Osteoblast (primary cell): ENCODE measurements around the gene CEP152. TPM values are rescaled to one million over a fixed set of nuclear protein-coding genes. Genes with fewer than 3 reads are reported as not detected.
A peak's percentile ranks its signal among the peaks of the same experiment; 100 is the strongest.

ENCODE experiments used
- DNase-seq: peaks from one replicate; pipeline ENCODE4 v3.0.0; 2011; ENCODE audit warnings: low spot score, mixed read lengths; ENCODE audit not compliant: insufficient read length; ENCODE audit errors: missing footprints
- H2AFZ ChIP-seq: 2 replicates; pipeline ENCODE4 v1.6.0; 2011; ENCODE audit warnings: mild to moderate bottlenecking, low read length
- H3K27ac ChIP-seq: 2 replicates; pipeline ENCODE4 v1.5.1; 2011; ENCODE audit warnings: mild to moderate bottlenecking, low read depth, low read length, moderate library complexity
- H3K27me3 ChIP-seq: 2 replicates; pipeline ENCODE4 v1.6.0; 2012; ENCODE audit warnings: mild to moderate bottlenecking, control low read depth, inconsistent platforms, low read length, moderate library complexity; ENCODE audit not compliant: insufficient read depth
- H3K36me3 ChIP-seq: 2 replicates; pipeline ENCODE4 v1.5.1; 2011; ENCODE audit warnings: mild to moderate bottlenecking, low read length, control low read depth, moderate library complexity; ENCODE audit not compliant: insufficient read depth
- H3K4me1 ChIP-seq: 2 replicates; pipeline ENCODE4 v1.5.1; 2011; ENCODE audit warnings: mild to moderate bottlenecking, low read length, control low read depth, moderate library complexity; ENCODE audit not compliant: insufficient read depth
- H3K4me2 ChIP-seq: 2 replicates; pipeline ENCODE4 v1.6.0; 2011; ENCODE audit warnings: mild to moderate bottlenecking, low read length; ENCODE audit not compliant: insufficient read depth
- H3K4me3 ChIP-seq: fragments of 200-600 bp; sonication (generic); 3 replicates; pipeline ENCODE4 v1.5.1; 2012; ENCODE audit warnings: mild to moderate bottlenecking, low read length, inconsistent platforms; ENCODE audit not compliant: insufficient read depth
- H3K79me2 ChIP-seq: 2 replicates; pipeline ENCODE4 v1.6.0; 2012; ENCODE audit warnings: mild to moderate bottlenecking, low read length, control low read depth, inconsistent platforms; ENCODE audit not compliant: insufficient read depth
- H3K9me3 ChIP-seq: 2 replicates; pipeline ENCODE4 v1.5.1; 2011; ENCODE audit warnings: low read depth, low read length, control low read depth
- H4K20me1 ChIP-seq: 2 replicates; pipeline ENCODE4 v1.6.0; 2012; ENCODE audit warnings: mild to moderate bottlenecking, low read length, control low read depth; ENCODE audit not compliant: insufficient read depth
- total RNA-seq: library from RNA; depleted of rRNA; stranded (reverse); fragments of >200 nt; gene quantifications from 2 replicates; pipeline ENCODE4 v1.2.3, GENCODE V29; 2012
- TF ChIP-seq, protein P1 (sequence below): IDR thresholded peaks from 2 replicates; pipeline ENCODE4 v1.5.1; 2011; ENCODE audit warnings: mild to moderate bottlenecking, low read depth, low read length, moderate library complexity; ENCODE audit errors: extremely low read depth

CEP152 gene
- total RNA-seq, 1 donor = 4.3 TPM

DNA sequence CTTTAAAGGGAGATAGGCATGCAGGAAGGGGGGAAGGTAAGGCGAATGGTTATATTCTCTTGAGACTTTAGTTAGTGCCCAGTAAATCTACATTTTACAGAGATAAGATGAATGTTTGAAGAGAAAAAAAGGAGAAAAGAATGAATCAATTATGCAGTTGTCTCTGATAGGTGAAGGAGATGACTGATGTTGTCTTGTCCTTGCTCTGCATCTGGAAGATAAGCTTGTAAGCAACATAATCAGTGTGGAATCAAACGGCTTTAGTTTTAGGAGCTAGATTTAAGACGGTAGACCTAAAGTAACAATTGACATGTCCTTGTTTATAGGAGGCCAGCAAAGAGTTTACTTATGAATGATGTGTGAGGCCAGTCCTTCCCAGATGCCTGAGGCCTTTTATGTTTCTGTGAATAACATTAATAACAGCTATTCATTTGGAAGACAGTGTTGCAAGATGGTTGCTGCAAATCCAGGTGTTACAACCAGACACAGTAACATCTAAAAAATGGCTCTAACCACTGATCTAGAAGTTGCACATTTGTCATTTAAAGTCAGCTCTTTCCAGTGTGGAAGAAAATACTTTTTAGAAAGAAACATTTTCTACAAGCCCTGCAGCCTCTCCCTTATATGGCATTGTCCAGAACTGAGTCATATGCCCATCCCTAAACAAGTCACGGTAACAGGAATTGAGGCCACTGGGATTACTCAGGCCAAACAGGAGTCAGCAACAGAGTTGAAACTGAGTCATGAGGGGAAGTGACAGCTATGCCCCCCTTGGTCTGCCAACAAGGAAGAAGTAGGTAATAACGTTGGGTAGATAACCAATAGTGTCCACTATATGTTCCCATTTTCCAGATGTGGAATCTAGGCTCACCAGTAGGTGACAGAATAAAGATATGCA lies 87.9 kb downstream of the CEP152 start:
- Histone ChIP-seq H2AFZ (peak overlapping the region; percentile 11), H3K4me1 (peaks cover 32% of the 10 kb centered on the region), H3K79me2 (no peaks in the 10 kb centered on the region), H3K4me2 (peak overlapping the region; percentile 12), H3K36me3 (no peaks in the 10 kb centered on the region), H4K20me1 (no peaks in the 10 kb centered on the region), H3K9me3 (no peaks in the 10 kb centered on the region), H3K27ac (peak overlapping the region; percentile 60), H3K4me3 (no peak overlapping the region), H3K27me3 (no peaks in the 10 kb centered on the region)
- TF ChIP-seq, protein P1, sequence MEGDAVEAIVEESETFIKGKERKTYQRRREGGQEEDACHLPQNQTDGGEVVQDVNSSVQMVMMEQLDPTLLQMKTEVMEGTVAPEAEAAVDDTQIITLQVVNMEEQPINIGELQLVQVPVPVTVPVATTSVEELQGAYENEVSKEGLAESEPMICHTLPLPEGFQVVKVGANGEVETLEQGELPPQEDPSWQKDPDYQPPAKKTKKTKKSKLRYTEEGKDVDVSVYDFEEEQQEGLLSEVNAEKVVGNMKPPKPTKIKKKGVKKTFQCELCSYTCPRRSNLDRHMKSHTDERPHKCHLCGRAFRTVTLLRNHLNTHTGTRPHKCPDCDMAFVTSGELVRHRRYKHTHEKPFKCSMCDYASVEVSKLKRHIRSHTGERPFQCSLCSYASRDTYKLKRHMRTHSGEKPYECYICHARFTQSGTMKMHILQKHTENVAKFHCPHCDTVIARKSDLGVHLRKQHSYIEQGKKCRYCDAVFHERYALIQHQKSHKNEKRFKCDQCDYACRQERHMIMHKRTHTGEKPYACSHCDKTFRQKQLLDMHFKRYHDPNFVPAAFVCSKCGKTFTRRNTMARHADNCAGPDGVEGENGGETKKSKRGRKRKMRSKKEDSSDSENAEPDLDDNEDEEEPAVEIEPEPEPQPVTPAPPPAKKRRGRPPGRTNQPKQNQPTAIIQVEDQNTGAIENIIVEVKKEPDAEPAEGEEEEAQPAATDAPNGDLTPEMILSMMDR = no peak
- DNase-seq = peak; percentile 62

DNA sequence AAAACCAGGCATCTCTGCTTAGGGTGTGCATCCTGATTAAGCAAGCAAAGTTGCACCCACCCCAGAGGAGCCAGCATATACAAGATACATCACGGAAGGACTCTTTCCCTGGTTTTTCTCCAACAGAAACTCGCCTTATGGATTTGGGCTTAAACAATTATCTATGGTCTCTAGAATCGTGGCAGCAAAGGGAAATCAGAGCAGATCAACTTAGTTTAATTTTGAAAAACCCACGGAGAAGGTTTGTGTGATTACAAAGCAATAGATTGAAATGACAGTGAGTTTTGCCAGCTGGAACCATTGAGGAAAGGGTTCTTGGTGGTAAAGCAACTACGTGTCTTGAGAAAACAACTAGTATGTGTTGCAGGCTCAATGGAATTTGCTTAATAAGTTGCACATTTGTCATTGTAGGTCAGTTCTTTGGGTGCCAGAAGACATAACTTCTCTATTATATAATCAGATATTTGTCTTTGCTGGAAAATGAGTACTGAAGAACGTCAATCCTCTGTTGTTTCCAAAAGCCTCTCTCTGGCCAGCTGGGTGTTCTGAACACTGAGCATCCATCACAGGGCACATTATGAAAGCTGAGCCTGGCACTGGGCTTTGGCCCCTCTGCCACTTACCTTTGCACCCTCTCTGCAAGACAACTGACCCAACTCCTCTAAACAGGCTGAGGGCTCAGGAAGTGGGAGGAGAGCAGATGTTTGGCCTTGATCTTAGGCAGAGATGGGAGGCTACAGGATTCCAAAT lies 89.6 kb downstream of the CEP152 start:
- Histone ChIP-seq H3K4me3 (no peak overlapping the region), H3K79me2 (no peaks in the 10 kb centered on the region), H2AFZ (peak overlapping the region; percentile 68), H3K9me3 (no peaks in the 10 kb centered on the region), H3K4me1 (peaks cover 32% of the 10 kb centered on the region), H3K4me2 (peak overlapping the region; percentile 9), H3K27ac (no peak overlapping the region), H3K27me3 (no peaks in the 10 kb centered on the region), H3K36me3 (no peaks in the 10 kb centered on the region), H4K20me1 (no peaks in the 10 kb centered on the region)
- DNase-seq = peak; percentile 57
- TF ChIP-seq, protein P1 = no peak

DNA sequence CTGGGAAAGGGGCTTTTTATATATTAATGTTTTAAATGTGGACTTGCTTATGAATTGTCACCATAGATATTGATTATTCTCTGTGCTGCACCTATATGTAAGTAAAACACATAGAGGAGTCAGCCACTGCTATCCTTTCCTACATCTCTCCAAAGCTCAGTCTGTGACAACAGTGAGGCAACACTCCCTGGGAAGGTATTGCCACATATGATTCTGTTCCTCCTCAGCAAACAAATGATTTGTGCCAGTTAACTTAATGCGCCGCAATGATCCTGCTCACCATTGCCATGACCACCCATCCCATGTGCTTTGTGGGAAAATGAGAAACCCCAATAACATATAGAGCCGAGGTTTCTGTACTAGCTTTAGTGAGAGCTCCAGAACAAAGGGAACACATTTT lies 90.2 kb downstream of the CEP152 start:
- TF ChIP-seq, protein P1 = no peak
- Histone ChIP-seq H3K4me1 (peaks cover 32% of the 10 kb centered on the region), H3K4me3 (no peak overlapping the region), H3K4me2 (no peak overlapping the region), H4K20me1 (no peaks in the 10 kb centered on the region), H3K9me3 (no peaks in the 10 kb centered on the region), H3K27me3 (no peaks in the 10 kb centered on the region), H3K79me2 (no peaks in the 10 kb centered on the region), H3K27ac (no peak overlapping the region), H3K36me3 (no peaks in the 10 kb centered on the region), H2AFZ (peak overlapping the region; percentile 7)
- no peak for DNase-seq

DNA sequence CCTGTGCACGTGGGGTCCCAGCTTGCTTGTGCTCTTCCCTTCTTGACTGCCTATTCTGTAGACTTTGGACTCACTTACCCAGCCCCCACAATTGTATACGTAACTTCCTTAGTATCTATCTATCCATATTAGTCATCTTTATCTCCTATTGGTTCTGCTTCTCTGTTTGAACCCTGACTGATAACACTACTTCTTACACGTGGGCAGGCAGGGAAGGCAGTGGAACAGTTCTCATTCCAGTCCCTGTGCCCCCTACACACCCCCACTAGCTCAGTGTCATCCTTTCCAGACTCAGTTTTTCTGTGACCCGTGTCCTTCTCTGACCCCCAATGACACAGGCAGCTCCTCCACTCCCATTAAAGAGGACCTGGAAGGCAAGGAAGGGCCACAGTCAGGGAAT lies 91.2 kb downstream of the CEP152 start:
- H4K20me1 ChIP-seq = no peaks in the 10 kb centered on the region
- H3K9me3 ChIP-seq = no peaks in the 10 kb centered on the region
- no peak overlapping the region for H3K4me3 ChIP-seq
- H3K4me2 ChIP-seq = no peak overlapping the region
- peaks cover 32% of the 10 kb centered on the region for H3K4me1 ChIP-seq
- H2AFZ ChIP-seq = no peak overlapping the region
- H3K36me3 ChIP-seq = no peaks in the 10 kb centered on the region
- no peaks in the 10 kb centered on the region for H3K79me2 ChIP-seq
- TF ChIP-seq, protein P1 = no peak
- H3K27me3 ChIP-seq = no peaks in the 10 kb centered on the region
- no peak for DNase-seq
- no peak overlapping the region for H3K27ac ChIP-seq
